ENCODE data around the gene MYPN.

DNA sequence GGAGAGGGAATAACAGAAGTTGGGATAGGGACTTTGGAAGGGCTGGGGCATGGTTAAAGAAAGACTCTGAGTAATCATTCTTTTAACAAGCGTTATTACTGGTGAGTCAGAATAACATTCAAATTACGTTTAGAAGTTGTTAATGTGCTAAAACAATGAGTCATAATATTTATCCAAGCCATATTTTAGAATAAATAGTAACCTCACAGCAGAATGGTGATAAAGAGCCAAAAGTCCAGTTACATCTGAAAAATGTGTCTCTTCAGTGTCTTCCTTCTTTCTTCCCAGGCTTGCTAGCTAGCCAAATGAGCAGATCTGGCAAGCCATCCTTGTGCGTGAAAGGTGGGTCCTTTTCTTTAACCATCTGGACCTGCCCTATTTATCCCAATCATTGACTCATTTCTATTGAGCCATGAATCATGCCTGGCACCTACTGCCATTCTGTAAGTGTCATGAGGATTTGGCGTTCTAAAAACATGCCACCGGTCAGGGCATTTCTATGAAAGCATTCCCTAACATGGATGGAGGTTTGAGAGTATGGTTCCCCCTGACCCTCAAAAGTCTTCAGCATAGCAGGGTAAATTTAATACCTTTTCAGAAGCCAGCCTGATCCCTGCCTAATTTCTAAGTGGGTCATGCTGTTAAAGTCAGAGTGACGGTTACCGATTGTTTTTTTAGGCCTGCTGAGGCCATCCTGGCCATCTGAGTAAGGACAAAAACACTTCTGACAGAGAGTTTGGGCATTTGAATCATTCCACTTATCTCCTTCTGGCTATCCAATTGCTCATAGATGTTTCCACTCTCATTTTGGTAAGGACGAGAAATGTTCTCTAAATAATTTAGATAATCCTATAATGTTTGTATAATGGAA is 26.9 kb downstream of the MYPN start:
- TF ChIP-seq ELF4 (IDR thresholded peaks at IDR 0.05), result no peak
- TF ChIP-seq FOXM1 (IDR thresholded peaks at IDR 0.05; ENCODE audit: borderline replicate concordance), result no peak
- TF ChIP-seq FOXK2 (IDR thresholded peaks at IDR 0.05), result no peak
- no peak for TF ChIP-seq ARNT (IDR thresholded peaks at IDR 0.05)

Measured in HEK293T (cell line).